T47D (cell line): Measurements from ENCODE around the gene HLA-DOB.
"Not testable (repeated sequence)": the region's sequence is repeated elsewhere in the genome, so short reads cannot be mapped to it uniquely, and the experiment has no call there.

Experiments used
- DNase-seq, 2 experiments: peaks; one replicate each; pipeline versions ENCODE4 v3.0.0 to v3.0.0-alpha.2; 2011 to 2012; ENCODE audit warnings: low read depth in 1 of 2, low spot score in 1 of 2
- JUND ChIP-seq: IDR thresholded peaks from 2 replicates; pipeline ENCODE4 v1.6.1; 2012; ENCODE audit warnings: low read depth
- in situ Hi-C: cut with HindIII; loops from 2 replicates; pipeline ENCODE4 v1.10.0; 2016; ENCODE audit warnings: low sequenced_read_pairs, low pct_unique_long_range_greater_than_20kb

Gene HLA-DOB

GRCh38 chr6:32790306-32790705, 26.5 kb downstream of the HLA-DOB start:
- peak in 1 of 2 experiments; percentile 20 for DNase-seq
- no peak for TF ChIP-seq JUND
- in situ Hi-C loops = no loop called here

- in situ Hi-C loops = no loop called here
- DNase-seq = peak; percentile 46 to 76
- TF ChIP-seq JUND = no peak
Observed at GRCh38 chr6:32785781-32786533, 30.8 kb downstream of the HLA-DOB start.

DNA sequence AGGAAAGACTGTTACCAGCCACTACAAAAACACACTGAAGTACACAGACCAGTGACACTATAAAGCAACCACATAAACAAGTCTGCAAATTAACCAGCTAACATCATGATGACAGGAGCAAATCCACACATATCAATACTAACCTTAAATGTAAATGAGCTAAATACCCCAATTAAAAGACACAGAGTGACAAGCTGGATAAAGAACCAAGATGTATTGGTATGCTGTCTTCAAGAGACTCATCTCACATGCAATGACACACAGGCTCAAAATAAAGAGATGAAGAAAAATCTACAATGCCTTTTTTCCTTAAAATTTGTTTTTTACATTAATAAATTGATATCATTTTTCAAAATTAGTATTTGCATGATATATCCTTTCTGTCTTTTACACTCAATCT, 33.9 kb downstream of the HLA-DOB start:
- in situ Hi-C loops = not testable (repeated sequence)

GRCh38 chr6:32779036-32779435, 37.8 kb downstream of the HLA-DOB start:
- DNase-seq = no peak
- no peak for TF ChIP-seq JUND
- in situ Hi-C loops = no loop called here

More for the DNA sequence above, 33.9 kb downstream of the HLA-DOB start:
- DNase-seq = not testable (repeated sequence)

DNA sequence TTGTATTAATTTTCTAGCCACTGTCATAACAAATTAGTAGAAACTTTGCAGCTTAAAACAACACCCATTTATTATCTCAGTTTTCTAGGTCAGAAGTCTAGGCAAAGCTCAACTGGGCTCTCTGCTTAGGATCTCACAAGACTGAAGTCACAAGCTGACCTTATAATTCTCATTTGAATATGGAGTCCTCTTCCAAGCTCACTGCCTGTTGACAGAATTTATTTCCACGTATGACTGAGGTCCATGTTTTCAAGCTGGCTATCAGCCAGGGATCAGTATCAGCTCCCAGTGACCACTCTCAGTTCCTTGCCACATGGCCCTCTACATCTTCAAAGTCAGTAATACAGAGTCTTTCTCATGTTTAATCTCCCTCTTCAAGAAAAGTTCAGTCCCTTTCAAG, 41.7 kb downstream of the HLA-DOB start:
- no peak for TF ChIP-seq JUND
- no peak for DNase-seq
- in situ Hi-C loops = no loop called here

GRCh38 chr6:32774426-32774825, 42.4 kb downstream of the HLA-DOB start:
- in situ Hi-C loops = no loop called here

DNA sequence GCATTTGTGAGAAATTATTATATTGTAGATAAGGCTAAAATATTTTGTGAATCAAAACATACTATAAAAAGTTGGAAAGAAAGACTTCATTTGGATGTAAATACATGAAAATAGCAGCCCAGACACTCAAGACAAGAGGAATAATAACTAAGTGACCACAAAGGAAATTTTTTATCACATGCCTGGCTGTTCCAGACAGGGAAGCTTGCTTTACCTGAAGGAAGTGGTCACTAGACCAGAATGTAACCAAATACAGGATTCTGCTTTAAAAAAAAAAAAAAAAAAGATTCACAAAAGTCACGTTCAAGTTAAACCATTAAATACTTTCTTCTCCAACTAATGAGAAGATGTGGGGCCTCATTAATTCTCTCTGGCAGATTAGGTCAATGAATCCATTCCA, 44.1 kb downstream of the HLA-DOB start:
- no peak for DNase-seq
- in situ Hi-C loops = no loop called here
- no peak for TF ChIP-seq JUND

More at GRCh38 chr6:32774426-32774825, 42.4 kb downstream of the HLA-DOB start:
- no peak for TF ChIP-seq JUND
- no peak for DNase-seq

GRCh38 chr6:32764048-32764447, 52.8 kb downstream of the HLA-DOB start:
- DNase-seq = peak in 1 of 2 experiments; percentile 9
- in situ Hi-C loops = no loop called here

GRCh38 chr6:32763421-32763820, 53.4 kb downstream of the HLA-DOB start, which contains the start of gene HLA-DQB2:
TSS of gene HLA-DQB2 (minus strand) at chr6:32763532. CDS start at chr6:32763470, 62 bp downstream.
- no peak for TF ChIP-seq JUND
- no peak for DNase-seq
- in situ Hi-C loops = no loop called here

More at GRCh38 chr6:32764048-32764447, 52.8 kb downstream of the HLA-DOB start:
- no peak for TF ChIP-seq JUND
